ENCODE results near the gene FRMD3.
"Not testable (repeated sequence)": the region's sequence is repeated elsewhere in the genome, so short reads cannot be mapped to it uniquely, and the experiment has no call there.

Gene FRMD3

DNA sequence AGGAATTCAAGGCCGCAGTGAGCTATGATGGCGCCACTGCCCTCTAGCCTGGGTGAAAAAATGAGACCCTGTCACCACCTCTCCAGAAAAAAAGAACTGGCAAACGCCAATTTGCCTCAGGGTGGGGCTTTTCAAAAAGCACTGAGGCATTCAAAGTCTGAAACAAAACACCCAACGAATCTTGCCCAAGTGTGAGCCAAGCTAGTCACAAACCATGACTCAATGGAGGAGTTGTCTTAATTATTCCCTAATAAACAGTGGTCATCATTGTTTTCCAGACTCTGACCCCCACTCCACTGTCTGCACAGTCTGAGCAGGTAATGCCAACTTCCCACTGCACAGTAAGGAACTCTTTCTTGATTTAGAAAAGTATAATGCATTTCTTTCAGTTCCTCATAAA is 16.8 kb downstream of the FRMD3 start:
- no peak for DNase-seq

GRCh38 chr9:83521011-83521410 is 17.2 kb downstream of the FRMD3 start:
- no peak for DNase-seq

GRCh38 chr9:83520292-83520691 is 17.9 kb downstream of the FRMD3 start:
- no peak for DNase-seq

- DNase-seq: not testable (repeated sequence)
Observed at GRCh38 chr9:83517980-83518379, 20.2 kb downstream of the FRMD3 start.

DNA sequence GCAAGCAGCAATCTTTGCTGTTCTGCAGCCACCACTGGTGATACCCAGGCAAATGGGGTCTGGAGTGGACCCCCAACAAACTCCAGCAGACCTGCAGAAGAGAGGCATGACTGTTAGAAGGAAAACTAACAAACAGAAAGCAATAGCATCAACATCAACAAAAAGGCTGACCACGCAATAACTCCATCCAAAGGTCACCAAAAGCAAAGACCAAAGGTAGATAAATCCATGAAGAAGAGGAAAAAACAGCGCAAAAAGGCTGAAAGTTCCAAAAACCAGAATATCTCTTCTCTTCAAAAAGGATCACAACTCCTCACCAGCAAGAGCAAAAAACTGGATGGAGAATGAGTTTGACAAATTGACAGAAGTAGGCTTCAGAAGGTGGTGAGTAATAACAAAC is 23.4 kb downstream of the FRMD3 start:
- no peak for DNase-seq

GRCh38 chr9:83512621-83513020 is 25.6 kb downstream of the FRMD3 start:
- DNase-seq: no peak

GRCh38 chr9:83511051-83511450 is 27.1 kb downstream of the FRMD3 start:
- DNase-seq: peak; percentile 40

DNA sequence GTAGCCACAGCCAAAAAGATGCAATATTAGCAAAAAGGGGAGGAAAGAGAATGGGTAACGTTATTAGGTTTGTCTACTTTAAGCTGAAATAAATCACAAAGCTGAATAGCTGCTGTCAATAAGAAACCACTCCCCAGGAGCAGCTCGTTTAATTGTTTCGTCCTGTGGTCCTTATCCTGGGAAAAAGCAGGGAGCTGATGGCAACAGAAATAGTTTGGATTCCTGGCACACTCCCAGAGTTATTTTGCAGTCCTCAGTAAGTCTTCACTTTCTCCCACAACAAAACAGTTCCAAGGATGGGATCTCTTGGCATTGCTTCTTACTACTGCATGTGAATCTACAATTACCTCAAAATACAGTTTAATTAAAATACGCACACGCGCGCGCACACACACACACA is 28.8 kb downstream of the FRMD3 start:
- DNase-seq: no peak

- peak; percentile 10 for DNase-seq
Observed at GRCh38 chr9:83508067-83508466, 30.1 kb downstream of the FRMD3 start.

GRCh38 chr9:83505282-83505681 is 32.9 kb downstream of the FRMD3 start:
- no peak for DNase-seq

- no peak for DNase-seq
Observed at GRCh38 chr9:83503866-83504265, 34.3 kb downstream of the FRMD3 start.

GRCh38 chr9:83501565-83501964 is 36.6 kb downstream of the FRMD3 start:
- no peak for DNase-seq

DNA sequence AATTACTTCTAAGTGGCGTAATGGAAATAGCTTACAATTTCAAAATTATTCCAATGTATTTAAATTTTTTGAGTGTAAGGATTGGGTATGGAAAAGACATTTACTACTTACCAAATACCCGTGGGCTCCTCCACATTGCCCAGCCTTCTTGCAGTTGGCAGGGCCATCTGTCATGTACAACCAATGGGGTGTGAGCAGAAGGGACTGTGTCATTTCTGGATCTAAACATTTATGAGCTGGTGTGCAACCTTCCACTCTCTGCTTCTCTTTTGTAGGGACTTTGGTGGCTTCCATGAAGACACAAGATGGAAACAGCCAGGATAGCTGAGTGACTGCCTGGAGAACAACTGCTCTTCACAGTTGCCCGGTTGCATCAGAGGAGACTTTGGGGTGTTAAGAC is 40.8 kb downstream of the FRMD3 start:
- no peak for DNase-seq

DNA sequence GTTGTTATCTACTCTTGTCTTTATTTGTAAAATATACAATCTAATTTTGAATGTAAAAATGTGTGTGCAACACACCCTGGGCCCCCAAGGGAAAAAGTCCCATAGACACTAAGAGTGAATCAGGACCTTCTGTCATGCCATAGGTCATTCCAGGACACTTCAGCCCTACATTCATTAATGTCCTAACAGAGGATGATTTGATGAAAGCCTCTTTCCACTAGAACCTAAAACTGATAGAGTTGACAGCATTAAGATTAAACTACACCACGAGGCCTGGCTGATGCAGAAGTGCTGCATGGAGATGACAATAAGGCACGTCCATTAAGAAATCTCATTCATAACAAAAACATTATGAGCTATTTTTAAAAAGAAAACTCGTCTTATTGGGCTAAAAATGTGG is 46.2 kb downstream of the FRMD3 start:
- DNase-seq: no peak

DNA sequence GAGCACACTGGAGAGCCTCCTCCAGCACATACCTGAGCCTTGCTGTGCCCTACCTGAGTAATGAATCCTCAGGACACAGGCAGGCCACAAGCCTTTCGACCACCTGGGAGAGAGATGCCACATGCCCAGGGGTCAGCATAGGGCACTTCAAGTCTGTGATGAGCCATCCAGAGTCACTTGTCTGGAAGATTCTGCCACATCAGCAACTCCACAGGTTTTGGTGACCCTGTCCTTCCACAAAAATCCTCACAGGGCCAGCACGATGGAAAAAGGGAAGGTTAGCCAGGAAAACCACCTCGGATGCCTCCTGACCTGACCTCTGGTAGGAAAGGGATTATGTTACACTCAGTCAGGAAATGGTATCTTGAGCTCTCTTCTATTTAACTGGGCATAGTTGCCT is 46.8 kb downstream of the FRMD3 start:
- DNase-seq: no peak

- no peak for DNase-seq
Observed at GRCh38 chr9:83489961-83490360, 48.2 kb downstream of the FRMD3 start.

- no peak for DNase-seq
Observed at GRCh38 chr9:83484990-83485389, 53.2 kb downstream of the FRMD3 start.

DNA sequence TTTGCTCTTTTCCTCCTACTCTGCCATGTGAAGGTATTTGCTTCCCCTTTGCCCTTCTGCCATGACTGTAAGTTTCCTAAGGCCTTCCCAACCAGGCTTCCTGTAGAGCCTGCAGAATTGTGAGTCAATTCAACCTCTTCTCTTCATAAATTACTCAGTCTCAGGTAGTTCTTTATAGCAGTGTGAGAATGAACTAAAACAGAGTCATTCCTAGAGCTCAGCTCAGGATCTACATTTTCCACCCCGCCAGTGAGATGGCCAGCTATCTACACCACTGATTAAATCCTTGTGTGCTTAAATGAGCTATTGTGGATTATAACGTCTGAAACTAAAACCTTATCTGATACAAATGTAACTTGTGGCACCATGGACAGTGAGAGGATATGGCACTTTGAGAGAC is 55.0 kb downstream of the FRMD3 start:
- DNase-seq: no peak

DNA sequence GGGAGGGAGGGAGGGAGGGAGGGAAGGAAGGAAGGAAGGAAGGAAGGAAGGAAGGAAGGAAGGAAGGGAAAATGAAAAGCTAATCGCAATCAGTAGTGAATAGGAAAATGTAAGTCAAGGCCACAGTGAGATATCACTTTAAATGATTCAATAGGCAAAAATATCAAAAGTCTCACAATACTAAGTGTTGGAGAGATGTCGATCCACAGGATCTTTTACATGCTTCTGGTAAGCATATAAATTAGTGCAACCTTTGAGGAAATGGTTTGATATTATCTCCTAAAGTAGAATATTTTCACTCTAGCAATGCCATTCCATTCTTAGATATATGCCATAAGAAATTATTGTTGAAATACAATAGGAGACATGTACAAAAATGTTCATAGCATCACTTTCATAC is 58.4 kb downstream of the FRMD3 start:
- no peak for DNase-seq

DNA sequence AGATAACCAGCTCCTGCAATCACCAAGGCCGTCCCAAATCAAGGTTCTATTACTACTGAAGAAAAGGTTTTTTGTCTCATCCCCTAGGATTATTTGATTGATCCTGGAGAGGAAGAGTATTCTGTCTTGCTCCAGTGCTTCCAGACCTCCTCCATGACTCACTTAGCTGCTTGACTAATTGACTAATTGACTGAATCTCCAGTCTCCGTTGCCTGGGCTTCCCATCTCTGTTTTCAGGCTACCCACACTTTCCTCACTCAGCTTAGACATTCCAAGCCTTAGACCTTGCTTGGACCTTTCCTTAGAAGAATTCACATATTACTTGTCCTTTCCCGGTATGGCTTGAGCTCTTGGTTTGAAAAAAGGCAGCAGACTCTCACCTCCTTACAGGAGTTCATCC is 60.6 kb downstream of the FRMD3 start:
- DNase-seq: no peak

DNA sequence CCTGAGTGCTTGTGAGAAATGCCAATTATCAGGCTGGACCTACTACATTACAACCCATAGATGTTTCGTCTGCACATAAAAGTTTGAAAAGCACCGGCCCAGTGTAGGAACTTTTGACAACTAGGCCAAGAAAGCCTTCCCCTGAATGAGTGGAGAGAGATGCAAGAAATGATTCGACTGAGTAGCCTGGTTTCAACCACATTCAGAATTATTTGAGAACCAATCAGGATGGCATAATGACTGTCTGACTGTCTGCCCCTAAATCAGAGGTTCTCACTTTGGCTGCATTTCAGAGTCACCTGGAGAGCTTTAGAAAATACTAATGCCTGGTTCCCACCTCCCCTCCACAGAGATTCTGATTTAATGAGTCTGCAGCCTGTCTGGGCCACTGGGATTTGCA is 61.1 kb downstream of the FRMD3 start:
- no peak for DNase-seq

- no peak for DNase-seq
Observed at GRCh38 chr9:83476513-83476912, 61.7 kb downstream of the FRMD3 start.

- no peak for DNase-seq
Observed at GRCh38 chr9:83475741-83476140, 62.5 kb downstream of the FRMD3 start.

DNA sequence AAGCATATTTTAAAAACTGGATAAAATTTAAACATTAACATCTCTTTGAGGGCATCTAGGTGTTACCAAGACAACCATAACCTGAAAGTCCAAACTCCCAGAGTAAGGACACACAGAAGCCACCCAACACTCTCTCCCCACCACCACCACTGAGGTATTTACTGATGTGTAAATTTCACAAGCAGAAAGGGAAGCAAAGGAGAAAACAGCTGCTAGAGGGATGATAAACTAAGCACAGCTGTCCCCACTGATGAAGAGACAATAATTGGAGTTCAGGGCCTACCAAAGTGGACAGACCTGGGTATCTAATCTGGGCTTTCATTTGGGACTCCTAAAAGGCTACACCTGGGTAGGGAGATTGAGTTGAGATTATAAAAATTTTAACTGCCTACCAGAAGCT is 63.6 kb downstream of the FRMD3 start:
- DNase-seq: no peak

GRCh38 chr9:83473488-83473971 is 64.7 kb downstream of the FRMD3 start:
- DNase-seq: peak; percentile 6

GRCh38 chr9:83472764-83473163 is 65.4 kb downstream of the FRMD3 start:
- DNase-seq: no peak

Measured in activated CD4-positive, alpha-beta T cell treated with anti-CD3 and anti-CD28 coated beads, Interleukin-10, Interleukin-2, amounts not matched to agents 100 ng/mL and 50 ng/mL, durations not matched to agents 16 hours and 8 hours (primary cell).